HCT116 (cell line): ENCODE measurements around the gene ERVV-1. TPM values are rescaled to one million over a fixed set of nuclear protein-coding genes. Genes with fewer than 3 reads are reported as not detected.

Source experiments
- ATAC-seq: fragments of 200-7000 bp; cut with Tn5 transposase; 2 replicates; pipeline ENCODE4 v1.9.1; 2020; ENCODE audit warnings: mild to moderate bottlenecking, moderate library complexity
- BruUV-seq: library from RNA; stranded (reverse); fragments of 400-500 nt; replicated peaks from 2 replicates; lab custom pipeline; 2021; lab: Mats Ljungman, UMichigan
- CTCF ChIA-PET: fragments of 300-600 bp; sonication (Branson Sonifier 250); formaldehyde crosslinking; loops from one replicate; lab custom pipeline; 2021; ENCODE audit warnings: antibody characterized with exemption; lab: Charles Lee
- POLR2A ChIA-PET: fragments of 300-600, 350-600 bp; sonication (Branson Sonifier 250); formaldehyde crosslinking; loops from one replicate; lab custom pipeline; 2021; ENCODE audit warnings: antibody characterized with exemption; lab: Charles Lee
- RAD21 ChIA-PET, 2 experiments: fragments of 300-600 bp; sonication (Branson Sonifier 250); formaldehyde crosslinking; loops; one replicate each; lab custom pipeline; 2023; ENCODE audit warnings: low total read pairs in 2 of 2; ENCODE audit not compliant: uncharacterized antibody in 2 of 2, unreplicated experiment in 2 of 2, low non-redundant PET in 1 of 2; lab: Charles Lee
- DNase-seq: peaks from one replicate; pipeline ENCODE4 v3.0.0-alpha.2; 2010; ENCODE audit warnings: low read depth, low spot score
- H2AFZ ChIP-seq: fragments of 200-600 bp; shearing (Covaris generic), sonication (generic); 2 replicates; pipeline ENCODE4 v1.6.1; 2017; ENCODE audit warnings: low read depth, mixed run types, mixed read lengths, antibody characterized with exemption, low read length; ENCODE audit not compliant: poor library complexity, severe bottlenecking
- H3K27ac ChIP-seq: 2 replicates; pipeline ENCODE4 v1.5.1; 2012; ENCODE audit warnings: low read depth, low read length
- H3K27me3 ChIP-seq: fragments of 200-600 bp; sonication (generic); 2 replicates; pipeline ENCODE4 v1.6.1; 2016; ENCODE audit warnings: mixed run types, low read length, mixed read lengths; ENCODE audit not compliant: insufficient read depth
- H3K36me3 ChIP-seq, 2 experiments: fragments of 200-500 bp in 1 of 2; fragments of 200-600 bp in 1 of 2; sonication (Bioruptor generic) in 1 of 2; sonication (generic) in 1 of 2; 2 replicates each; pipeline versions ENCODE4 v1.5.1 to v1.6.1; 2014 to 2016; ENCODE audit warnings: low read length in 2 of 2, inconsistent platforms in 1 of 2, mixed read lengths in 1 of 2, mixed run types in 1 of 2; ENCODE audit not compliant: insufficient read depth in 2 of 2, control insufficient read depth in 1 of 2
- H3K4me1 ChIP-seq, 2 experiments: fragments of 200-600 bp in 1 of 2; sonication (generic) in 1 of 2; 2 replicates each; pipeline versions ENCODE4 v1.5.1 to v1.6.1; 2012 to 2017; ENCODE audit warnings: low read length in 2 of 2, inconsistent platforms in 1 of 2, mild to moderate bottlenecking in 1 of 2, mixed read lengths in 1 of 2, mixed run types in 1 of 2, moderate library complexity in 1 of 2; ENCODE audit not compliant: insufficient read depth in 2 of 2, control insufficient read depth in 1 of 2
- H3K4me2 ChIP-seq: fragments of 200-600 bp; sonication (generic); 2 replicates; pipeline ENCODE4 v1.6.1; 2017; ENCODE audit warnings: mixed run types, low read length, mixed read lengths
- H3K4me3 ChIP-seq, 2 experiments: fragments of 200-600 bp in 1 of 2; sonication (generic) in 1 of 2; replicated peaks in 1 of 2; 2 replicates each; pipeline ENCODE4 v1.5.1; 2011 to 2016; ENCODE audit warnings: low read length in 2 of 2, control low read depth in 1 of 2, low read depth in 1 of 2, mild to moderate bottlenecking in 1 of 2, mixed read lengths in 1 of 2, mixed run types in 1 of 2
- H3K79me2 ChIP-seq: fragments of 200-600 bp; sonication (generic); 2 replicates; pipeline ENCODE4 v1.6.1; 2017; ENCODE audit warnings: mild to moderate bottlenecking, mixed run types, low read length, moderate library complexity, mixed read lengths; ENCODE audit not compliant: insufficient read depth
- H3K9ac ChIP-seq: fragments of 200-600 bp; sonication (generic); 2 replicates; pipeline ENCODE4 v1.6.1; 2016; ENCODE audit warnings: low read length, mixed read lengths
- H3K9me2 ChIP-seq: fragments of 200-600 bp; sonication (generic), shearing (Covaris generic); 2 replicates; pipeline ENCODE4 v1.6.1; 2017; ENCODE audit warnings: mixed run types, mild to moderate bottlenecking, moderate library complexity; ENCODE audit not compliant: insufficient read depth
- H3K9me3 ChIP-seq, 2 experiments: fragments of 200-500 bp in 1 of 2; fragments of 200-600 bp in 1 of 2; sonication (Bioruptor generic) in 1 of 2; sonication (generic) in 1 of 2; 2 replicates each; pipeline ENCODE4 v1.6.1; 2014 to 2017; ENCODE audit warnings: low read length in 2 of 2, mixed read lengths in 2 of 2, inconsistent platforms in 1 of 2, low read depth in 1 of 2, mild to moderate bottlenecking in 1 of 2, mixed run types in 1 of 2, moderate library complexity in 1 of 2; ENCODE audit not compliant: control insufficient read depth in 1 of 2, insufficient read depth in 1 of 2
- H4K20me1 ChIP-seq: fragments of 200-600 bp; sonication (generic), shearing (Covaris generic); 2 replicates; pipeline ENCODE4 v1.6.1; 2017; ENCODE audit warnings: mixed run types, mild to moderate bottlenecking, moderate library complexity; ENCODE audit not compliant: insufficient read depth
- ATF3 ChIP-seq: IDR thresholded peaks from 2 replicates; pipeline ENCODE4 v1.6.1; 2012
- CBX3 ChIP-seq: IDR thresholded peaks from 2 replicates; pipeline ENCODE4 v1.6.1; 2012; ENCODE audit warnings: low read depth
- CEBPB ChIP-seq: IDR thresholded peaks from 2 replicates; pipeline ENCODE4 v1.6.1; 2012; ENCODE audit warnings: low read depth
- CTCF ChIP-seq, 3 experiments: fragments of 200-600 bp in 1 of 3; sonication (generic) in 1 of 3; IDR thresholded peaks in 2 of 3; conservative IDR thresholded peaks in 1 of 3; 2 replicates each; pipeline ENCODE4 v1.5.1; 2012 to 2017; ENCODE audit warnings: low read depth in 2 of 3, low read length in 2 of 3, antibody characterized with exemption in 1 of 3, borderline replicate concordance in 1 of 3, control low read depth in 1 of 3, mild to moderate bottlenecking in 1 of 3, mixed read lengths in 1 of 3, mixed run types in 1 of 3, moderate library complexity in 1 of 3; ENCODE audit not compliant: insufficient read depth in 1 of 3
- EGR1 ChIP-seq: IDR thresholded peaks from 2 replicates; pipeline ENCODE4 v1.6.1; 2012; ENCODE audit warnings: low read depth
- ELF1 ChIP-seq: IDR thresholded peaks from 2 replicates; pipeline ENCODE4 v1.6.1; 2012; ENCODE audit warnings: low read depth, borderline replicate concordance
- EZH2 ChIP-seq: fragments of 200-600 bp; sonication (generic); IDR thresholded peaks from 2 replicates; pipeline ENCODE4 v1.6.1; 2017; ENCODE audit warnings: antibody characterized with exemption, mixed run types
- FOSL1 ChIP-seq: IDR thresholded peaks from 2 replicates; pipeline ENCODE4 v1.6.1; 2012; ENCODE audit warnings: low read depth
- JUND ChIP-seq: IDR thresholded peaks from 2 replicates; pipeline ENCODE4 v1.6.1; 2012
- MAX ChIP-seq: IDR thresholded peaks from 2 replicates; pipeline ENCODE4 v1.6.1; 2012
- POLR2A ChIP-seq: IDR thresholded peaks from 2 replicates; pipeline ENCODE4 v1.7.0; 2011; ENCODE audit warnings: borderline replicate concordance; ENCODE audit not compliant: insufficient read depth, insufficient read length; ENCODE audit errors: extremely low read depth
- POLR2AphosphoS5 ChIP-seq: IDR thresholded peaks from 2 replicates; pipeline ENCODE4 v1.6.1; 2011; ENCODE audit warnings: mild to moderate bottlenecking, low read depth, low read length, moderate library complexity
- SRF ChIP-seq: IDR thresholded peaks from 2 replicates; pipeline ENCODE4 v1.6.1; 2012; ENCODE audit warnings: low read depth
- TCF7L2 ChIP-seq: IDR thresholded peaks from 2 replicates; pipeline ENCODE4 v1.7.0; 2011; ENCODE audit warnings: borderline replicate concordance, inconsistent platforms; ENCODE audit not compliant: insufficient read depth, insufficient read length; ENCODE audit errors: extremely low read depth
- YY1 ChIP-seq: IDR thresholded peaks from 2 replicates; pipeline ENCODE4 v1.6.1; 2011; ENCODE audit warnings: low read length, low read depth, moderate library complexity, mild to moderate bottlenecking; ENCODE audit not compliant: insufficient replicate concordance; ENCODE audit errors: extremely low read depth
- intact Hi-C: fragments of 100-400 bp; cut with micrococcal nuclease; formaldehyde crosslinking; loops from 2 replicates; pipeline ENCODE4 v1.10.0; 2022
- total RNA-seq: library from RNA; stranded (reverse); gene quantifications from one replicate; pipeline ENCODE4 v1.2.1, GENCODE V29; 2021; ENCODE audit not compliant: unreplicated experiment
- TF ChIP-seq, protein P1 (sequence below): IDR thresholded peaks from 2 replicates; pipeline ENCODE4 v1.6.1; 2012; ENCODE audit warnings: low read depth
- TF ChIP-seq, protein P2 (sequence below): IDR thresholded peaks from 2 replicates; pipeline ENCODE4 v1.6.1; 2011; ENCODE audit warnings: mild to moderate bottlenecking, low read length, moderate library complexity; ENCODE audit not compliant: insufficient replicate concordance; ENCODE audit errors: extremely low read depth

The ERVV-1 gene
- total RNA-seq, 1 experiment from 2014 or later: not detected

DNA sequence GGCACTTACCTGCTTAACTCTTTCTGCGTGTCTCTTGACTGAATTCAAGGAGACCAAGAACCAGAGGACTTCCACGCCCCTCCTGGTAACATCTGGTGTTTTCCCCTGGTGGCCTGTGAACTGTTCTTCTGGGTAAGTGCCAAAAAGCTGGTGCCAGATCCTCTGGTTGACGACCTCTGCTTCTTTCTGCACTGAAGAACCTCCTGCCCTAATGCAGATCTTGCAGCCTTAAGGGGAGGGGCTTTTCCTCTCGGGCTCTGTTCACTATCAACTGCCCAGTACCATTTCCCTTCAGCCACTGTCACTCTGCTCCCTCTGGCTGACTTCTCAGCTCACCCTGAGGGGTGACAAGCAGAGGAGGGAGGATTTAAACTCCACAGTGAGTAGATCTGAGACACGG, 6.1 kb upstream of the ERVV-1 start:
- Histone ChIP-seq H2AFZ (no peak overlapping the region), H3K27ac (no peak overlapping the region), H3K27me3 (no peaks in the 10 kb centered on the region), H3K4me2 (no peak overlapping the region), H3K4me3 (no peak overlapping the region), H3K9ac (no peak overlapping the region), H3K36me3 (no peaks in the 10 kb centered on the region), H3K4me1 (no peaks in the 10 kb centered on the region), H3K9me2 (no peaks in the 10 kb centered on the region), H3K79me2 (no peaks in the 10 kb centered on the region), H4K20me1 (no peaks in the 10 kb centered on the region), H3K9me3 (peaks cover 0 to 3% of the 10 kb centered on the region in 2 experiments; a peak in 2 of 4 replicates)
- intact Hi-C loops: no loop called here
- ChIA-PET CTCF (no interaction called here), POLR2A (no interaction called here), RAD21 (no interaction called here)
- TF ChIP-seq CBX3 (no peak), POLR2AphosphoS5 (no peak), JUND (no peak), EZH2 (no peak), CEBPB (no peak), SRF (no peak), MAX (no peak), ATF3 (no peak), EGR1 (no peak), CTCF (IDR thresholded peaks at IDR 0.05 in 2 of 3, conservative IDR thresholded peaks at IDR 0.05 in 1 of 3; ENCODE audit: borderline replicate concordance in 1 of 3, insufficient read depth in 1 of 3, low read depth in 2 of 3, low read length in 2 of 3) (no peak), TCF7L2 (no peak), POLR2A (no peak), YY1 (no peak), ELF1 (no peak), FOSL1 (no peak)
- TF ChIP-seq, protein P1, sequence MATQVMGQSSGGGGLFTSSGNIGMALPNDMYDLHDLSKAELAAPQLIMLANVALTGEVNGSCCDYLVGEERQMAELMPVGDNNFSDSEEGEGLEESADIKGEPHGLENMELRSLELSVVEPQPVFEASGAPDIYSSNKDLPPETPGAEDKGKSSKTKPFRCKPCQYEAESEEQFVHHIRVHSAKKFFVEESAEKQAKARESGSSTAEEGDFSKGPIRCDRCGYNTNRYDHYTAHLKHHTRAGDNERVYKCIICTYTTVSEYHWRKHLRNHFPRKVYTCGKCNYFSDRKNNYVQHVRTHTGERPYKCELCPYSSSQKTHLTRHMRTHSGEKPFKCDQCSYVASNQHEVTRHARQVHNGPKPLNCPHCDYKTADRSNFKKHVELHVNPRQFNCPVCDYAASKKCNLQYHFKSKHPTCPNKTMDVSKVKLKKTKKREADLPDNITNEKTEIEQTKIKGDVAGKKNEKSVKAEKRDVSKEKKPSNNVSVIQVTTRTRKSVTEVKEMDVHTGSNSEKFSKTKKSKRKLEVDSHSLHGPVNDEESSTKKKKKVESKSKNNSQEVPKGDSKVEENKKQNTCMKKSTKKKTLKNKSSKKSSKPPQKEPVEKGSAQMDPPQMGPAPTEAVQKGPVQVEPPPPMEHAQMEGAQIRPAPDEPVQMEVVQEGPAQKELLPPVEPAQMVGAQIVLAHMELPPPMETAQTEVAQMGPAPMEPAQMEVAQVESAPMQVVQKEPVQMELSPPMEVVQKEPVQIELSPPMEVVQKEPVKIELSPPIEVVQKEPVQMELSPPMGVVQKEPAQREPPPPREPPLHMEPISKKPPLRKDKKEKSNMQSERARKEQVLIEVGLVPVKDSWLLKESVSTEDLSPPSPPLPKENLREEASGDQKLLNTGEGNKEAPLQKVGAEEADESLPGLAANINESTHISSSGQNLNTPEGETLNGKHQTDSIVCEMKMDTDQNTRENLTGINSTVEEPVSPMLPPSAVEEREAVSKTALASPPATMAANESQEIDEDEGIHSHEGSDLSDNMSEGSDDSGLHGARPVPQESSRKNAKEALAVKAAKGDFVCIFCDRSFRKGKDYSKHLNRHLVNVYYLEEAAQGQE: no peak
- TF ChIP-seq, protein P2, sequence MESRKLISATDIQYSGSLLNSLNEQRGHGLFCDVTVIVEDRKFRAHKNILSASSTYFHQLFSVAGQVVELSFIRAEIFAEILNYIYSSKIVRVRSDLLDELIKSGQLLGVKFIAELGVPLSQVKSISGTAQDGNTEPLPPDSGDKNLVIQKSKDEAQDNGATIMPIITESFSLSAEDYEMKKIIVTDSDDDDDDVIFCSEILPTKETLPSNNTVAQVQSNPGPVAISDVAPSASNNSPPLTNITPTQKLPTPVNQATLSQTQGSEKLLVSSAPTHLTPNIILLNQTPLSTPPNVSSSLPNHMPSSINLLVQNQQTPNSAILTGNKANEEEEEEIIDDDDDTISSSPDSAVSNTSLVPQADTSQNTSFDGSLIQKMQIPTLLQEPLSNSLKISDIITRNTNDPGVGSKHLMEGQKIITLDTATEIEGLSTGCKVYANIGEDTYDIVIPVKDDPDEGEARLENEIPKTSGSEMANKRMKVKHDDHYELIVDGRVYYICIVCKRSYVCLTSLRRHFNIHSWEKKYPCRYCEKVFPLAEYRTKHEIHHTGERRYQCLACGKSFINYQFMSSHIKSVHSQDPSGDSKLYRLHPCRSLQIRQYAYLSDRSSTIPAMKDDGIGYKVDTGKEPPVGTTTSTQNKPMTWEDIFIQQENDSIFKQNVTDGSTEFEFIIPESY: no peak
- DNase-seq: no peak
- no peak for ATAC-seq
- no TSS peak for BruUV-seq
